RWPE1 (cell line): Measurements from ENCODE around the gene FOXP1.

Experiments used
- CTCF ChIA-PET: fragments of 350-600 bp; sonication (Branson Sonifier 250); formaldehyde crosslinking; extraction: SDS; loops from one replicate; lab custom pipeline; 2021; lab: Yijun Ruan, JAX
- POLR2A ChIA-PET: fragments of 400-600 bp; formaldehyde crosslinking; extraction: SDS; loops from one replicate; lab custom pipeline; 2020; ENCODE audit warnings: antibody characterized with exemption; ENCODE audit not compliant: low non-redundant PET; lab: Yijun Ruan, JAX
- DNase-seq: peaks from one replicate; pipeline ENCODE4 v3.0.0; 2012; ENCODE audit warnings: low spot score
- H3K27ac ChIP-seq: fragments of 450-650 bp; 2 replicates; pipeline ENCODE4 v1.5.1; 2017
- CTCF ChIP-seq: fragments of 450-650 bp; conservative IDR thresholded peaks from 2 replicates; pipeline ENCODE4 v1.5.1; 2017; ENCODE audit warnings: low read depth, mild to moderate bottlenecking

FOXP1 gene

GRCh38 chr3:71551311-71551919 is 32.1 kb downstream of the FOXP1 start:
- ChIA-PET CTCF (no interaction called here), POLR2A (no interaction called here)
- no peak for DNase-seq
- H3K27ac ChIP-seq: no peak overlapping the region
- TF ChIP-seq CTCF: no peak

- POLR2A ChIA-PET: no interaction called here
- CTCF ChIA-PET: interaction anchor here (0.6 kb wide), 1 partner anchor 14 kb away, joined by 3 read pairs; no protein-coding TSS in a partner anchor
- H3K27ac ChIP-seq: no peak overlapping the region
- no peak for TF ChIP-seq CTCF
- DNase-seq: no peak
These were observed 33.6 kb downstream of the FOXP1 start for GRCh38 chr3:71549951-71550350.

DNA sequence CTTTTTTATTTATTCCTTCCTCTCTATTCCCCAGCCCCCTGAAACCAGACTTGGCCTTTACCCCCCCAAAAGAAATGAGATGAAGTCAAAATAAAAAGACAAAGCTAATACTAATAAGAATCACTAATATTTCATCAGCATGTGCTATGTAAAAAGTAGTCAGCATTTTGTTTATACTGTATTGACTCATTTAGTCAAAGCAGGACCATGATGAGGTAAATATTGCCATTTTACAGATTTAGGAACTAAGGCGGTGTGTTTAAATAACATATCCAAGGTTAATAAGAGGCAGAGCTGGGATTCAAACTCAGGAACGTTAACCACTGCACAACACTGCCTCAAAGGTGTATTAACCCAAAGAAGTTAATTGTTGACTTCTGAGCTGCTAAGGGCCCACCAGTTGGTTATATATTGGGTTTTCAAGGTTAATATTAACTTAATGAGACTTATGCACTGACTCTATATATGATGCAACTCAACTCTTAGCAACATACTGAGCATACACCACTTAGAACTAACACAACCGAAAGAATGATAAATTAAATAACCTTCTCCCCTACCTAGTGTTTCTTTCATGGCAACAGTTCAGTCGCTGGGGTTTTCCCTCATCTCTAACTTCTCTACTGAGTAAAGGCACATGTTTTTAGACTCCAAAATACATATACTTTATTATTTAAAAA is 34.7 kb downstream of the FOXP1 start:
- POLR2A ChIA-PET: no interaction called here
- H3K27ac ChIP-seq: no peak overlapping the region
- CTCF ChIA-PET: interaction anchor here (0.6 kb wide), 1 partner anchor 104 kb away, joined by 3 read pairs; no protein-coding TSS in a partner anchor
- DNase-seq: no peak
- TF ChIP-seq CTCF: no peak

GRCh38 chr3:71547249-71548198 is 36.0 kb downstream of the FOXP1 start:
- TF ChIP-seq CTCF: no peak
- no peak for DNase-seq
- no peak overlapping the region for H3K27ac ChIP-seq
- CTCF ChIA-PET: no interaction called here
- POLR2A ChIA-PET: no interaction called here

DNA sequence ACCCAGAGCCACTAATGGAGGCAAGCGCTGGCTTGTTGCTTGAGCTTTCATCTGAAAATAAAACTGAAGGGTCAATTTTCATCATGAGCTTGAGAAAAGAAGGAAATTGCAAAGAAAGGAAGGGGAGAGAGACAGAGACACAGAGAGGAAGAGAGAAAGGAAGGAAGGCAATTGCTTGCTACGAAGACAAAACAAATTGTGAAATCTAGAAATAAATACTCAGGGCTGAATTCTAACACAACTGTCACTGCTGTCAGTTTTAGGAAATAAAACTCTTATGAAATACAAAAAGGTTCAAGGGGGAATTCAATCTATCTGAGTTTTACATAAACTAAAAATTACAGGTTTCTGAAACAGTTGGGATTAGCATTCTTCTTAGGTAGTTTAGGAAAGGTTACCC is 36.7 kb downstream of the FOXP1 start:
- CTCF ChIA-PET: no interaction called here
- POLR2A ChIA-PET: no interaction called here

More for the DNA sequence above, 36.7 kb downstream of the FOXP1 start:
- no peak for TF ChIP-seq CTCF
- no peak for DNase-seq
- no peak overlapping the region for H3K27ac ChIP-seq
